PC-9 (cell line): ENCODE measurements around the gene GPR22. TPM values are rescaled to one million over a fixed set of nuclear protein-coding genes. Genes with fewer than 3 reads are reported as not detected.

Experiments used
- BruUV-seq: library from RNA; stranded (reverse); fragments of 400-500 nt; replicated peaks from 2 replicates; lab custom pipeline; 2021; lab: Mats Ljungman, UMichigan
- CTCF ChIA-PET: fragments of 300-600 bp; sonication (Branson Sonifier 250); formaldehyde crosslinking; loops from one replicate; lab custom pipeline; 2022; ENCODE audit warnings: antibody characterized with exemption; lab: Charles Lee
- POLR2A ChIA-PET: fragments of 300-600 bp; sonication (Branson Sonifier 250); formaldehyde crosslinking; loops from one replicate; lab custom pipeline; 2022; ENCODE audit warnings: antibody characterized with exemption; ENCODE audit not compliant: unreplicated experiment; lab: Charles Lee
- DNase-seq, 2 experiments: peaks; one replicate each; pipeline versions ENCODE4 v3.0.0 to v3.0.0-alpha.2; 2015 to 2022; ENCODE audit warnings: mixed read lengths in 1 of 2
- H2AFZ ChIP-seq: fragments of 200-600 bp; sonication (generic); 2 replicates; pipeline ENCODE4 v1.8.1; 2017; ENCODE audit warnings: antibody characterized with exemption
- H3F3A ChIP-seq: fragments of 200-600 bp; sonication (generic); 2 replicates; pipeline ENCODE4 v1.8.1; 2017; ENCODE audit warnings: antibody characterized with exemption, mild to moderate bottlenecking, low read depth; ENCODE audit not compliant: insufficient read depth
- H3K27ac ChIP-seq: fragments of 200-600 bp; sonication (generic); 2 replicates; pipeline ENCODE4 v1.6.1; 2016; ENCODE audit warnings: mixed run types
- H3K27me3 ChIP-seq: fragments of 200-600 bp; sonication (generic); 2 replicates; pipeline ENCODE4 v1.6.1; 2016; ENCODE audit warnings: low read depth, mixed run types; ENCODE audit not compliant: insufficient read depth
- H3K36me3 ChIP-seq: fragments of 200-600 bp; sonication (generic); 2 replicates; pipeline ENCODE4 v1.6.1; 2016; ENCODE audit warnings: low read depth, mixed run types
- H3K4me1 ChIP-seq: fragments of 200-600 bp; sonication (generic); replicated peaks from 2 replicates; pipeline ENCODE4 v1.6.1; 2016; ENCODE audit warnings: mixed run types; ENCODE audit not compliant: insufficient read depth
- H3K4me2 ChIP-seq: fragments of 200-600 bp; sonication (generic); 2 replicates; pipeline ENCODE4 v1.6.1; 2017; ENCODE audit warnings: mixed run types
- H3K4me3 ChIP-seq: fragments of 200-600 bp; sonication (generic); 2 replicates; pipeline ENCODE4 v1.6.1; 2016; ENCODE audit warnings: mixed run types
- H3K79me2 ChIP-seq: fragments of 200-600 bp; sonication (generic); 2 replicates; pipeline ENCODE4 v1.6.1; 2017; ENCODE audit warnings: low read depth, mixed run types
- H3K9me2 ChIP-seq: fragments of 200-600 bp; sonication (generic); 2 replicates; pipeline ENCODE4 v1.8.1; 2017; ENCODE audit warnings: mild to moderate bottlenecking; ENCODE audit not compliant: insufficient read depth
- H3K9me3 ChIP-seq: fragments of 200-600 bp; sonication (generic); 2 replicates; pipeline ENCODE4 v1.8.1; 2016; ENCODE audit warnings: low read depth; ENCODE audit not compliant: insufficient read depth
- H4K20me1 ChIP-seq: fragments of 200-600 bp; sonication (generic); 2 replicates; pipeline ENCODE4 v1.8.1; 2017; ENCODE audit not compliant: insufficient read depth
- CTCF ChIP-seq: fragments of 200-600 bp; sonication (generic); conservative IDR thresholded peaks from 2 replicates; pipeline ENCODE4 v1.6.1; 2017; ENCODE audit warnings: mixed run types, antibody characterized with exemption, mild to moderate bottlenecking, moderate library complexity
- EZH2 ChIP-seq: fragments of 200-600 bp; sonication (generic); IDR thresholded peaks from 2 replicates; pipeline ENCODE4 v1.8.0; 2017; ENCODE audit warnings: antibody characterized with exemption, low read depth
- intact Hi-C: fragments of 100-400 bp; cut with micrococcal nuclease; formaldehyde crosslinking; loops from one replicate; pipeline ENCODE4 v1.10.0; 2022; ENCODE audit not compliant: unreplicated experiment
- total RNA-seq: library from RNA; stranded (reverse); gene quantifications from 2 replicates; pipeline ENCODE4 v1.2.3, GENCODE V29; 2021

Gene GPR22
- total RNA-seq, 1 experiment from 2014 or later: not detected

- POLR2A ChIA-PET: no interaction called here
Measured at GRCh38 chr7:107439025-107439424, 30.8 kb upstream of the GPR22 start.

GRCh38 chr7:107441581-107442422 is 28.1 kb upstream of the GPR22 start:
- no peak for DNase-seq
- no peaks in the 10 kb centered on the region for H3F3A ChIP-seq
- no peaks in the 10 kb centered on the region for H3K79me2 ChIP-seq
- ChIA-PET CTCF (no interaction called here), POLR2A (interaction anchor here (0.6 to 0.8 kb wide), 2 partner anchors 65 to 554 kb away, joined by 3 read pairs; no protein-coding TSS in a partner anchor)
- no peak for TF ChIP-seq CTCF
- TF ChIP-seq EZH2: no peak
- no peak overlapping the region for H3K27ac ChIP-seq
- intact Hi-C loops: no loop called here
- no peaks in the 10 kb centered on the region for H3K27me3 ChIP-seq
- H4K20me1 ChIP-seq: no peaks in the 10 kb centered on the region
- no peaks in the 10 kb centered on the region for H3K36me3 ChIP-seq
- H3K4me1 ChIP-seq: no peaks in the 10 kb centered on the region
- no peak overlapping the region for H2AFZ ChIP-seq
- no TSS peak for BruUV-seq
- no peaks in the 10 kb centered on the region for H3K9me3 ChIP-seq
- H3K4me2 ChIP-seq: no peak overlapping the region
- H3K9me2 ChIP-seq: no peaks in the 10 kb centered on the region
- no peak overlapping the region for H3K4me3 ChIP-seq

More at GRCh38 chr7:107439025-107439424, 30.8 kb upstream of the GPR22 start:
- Histone ChIP-seq H3K36me3 (no peaks in the 10 kb centered on the region), H3K4me3 (no peak overlapping the region), H3F3A (no peaks in the 10 kb centered on the region), H2AFZ (no peak overlapping the region), H3K4me2 (no peak overlapping the region), H3K9me3 (no peaks in the 10 kb centered on the region), H3K79me2 (no peaks in the 10 kb centered on the region), H3K27me3 (no peaks in the 10 kb centered on the region), H3K27ac (no peak overlapping the region), H3K4me1 (no peaks in the 10 kb centered on the region), H4K20me1 (no peaks in the 10 kb centered on the region), H3K9me2 (no peaks in the 10 kb centered on the region; the same call in 1 of the 2 replicates)
- TF ChIP-seq EZH2 (no peak), CTCF (no peak)
- no TSS peak for BruUV-seq
- CTCF ChIA-PET: no interaction called here
- intact Hi-C loops: loop anchor here (2.0 kb wide), 1 partner anchor 14 kb away; no protein-coding TSS in a partner anchor
- no peak for DNase-seq

GRCh38 chr7:107442678-107443077 is 27.2 kb upstream of the GPR22 start:
- intact Hi-C loops: no loop called here
- Histone ChIP-seq H3K4me1 (no peaks in the 10 kb centered on the region), H3K4me2 (no peak overlapping the region), H3K36me3 (no peaks in the 10 kb centered on the region), H2AFZ (no peak overlapping the region), H3K4me3 (no peak overlapping the region), H3K9me3 (no peaks in the 10 kb centered on the region), H3F3A (no peaks in the 10 kb centered on the region), H3K27ac (no peak overlapping the region), H3K27me3 (no peaks in the 10 kb centered on the region), H3K79me2 (no peaks in the 10 kb centered on the region), H3K9me2 (no peaks in the 10 kb centered on the region), H4K20me1 (no peaks in the 10 kb centered on the region)
- ChIA-PET POLR2A (interaction anchor here (0.6 to 0.8 kb wide), 2 partner anchors 64 to 553 kb away, joined by 3 read pairs; no protein-coding TSS in a partner anchor), CTCF (no interaction called here)
- TF ChIP-seq EZH2 (no peak), CTCF (no peak)
- BruUV-seq: no TSS peak
- no peak for DNase-seq
